ENCODE results near the gene WWC1.

DNA sequence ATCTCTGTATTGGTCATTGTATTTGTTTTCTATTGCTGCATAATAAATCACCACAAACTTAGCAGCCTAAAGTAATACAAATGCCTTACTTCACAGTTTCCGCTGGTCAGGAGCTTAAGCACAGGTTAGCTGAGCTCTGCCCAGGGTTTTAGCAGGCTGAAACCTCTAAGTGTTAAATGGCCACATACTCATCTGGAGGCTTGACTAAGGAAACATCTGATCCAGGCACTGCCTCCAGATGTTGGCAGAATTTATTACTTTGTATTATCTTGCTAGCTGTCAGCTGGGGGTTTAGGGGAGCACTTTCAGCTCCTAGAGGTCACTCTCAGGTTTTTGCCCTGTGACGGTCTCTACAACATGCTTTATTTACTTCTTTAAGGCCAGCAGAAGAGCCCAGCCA, 171.6 kb downstream of the WWC1 start:
- TF ChIP-seq, protein P1, sequence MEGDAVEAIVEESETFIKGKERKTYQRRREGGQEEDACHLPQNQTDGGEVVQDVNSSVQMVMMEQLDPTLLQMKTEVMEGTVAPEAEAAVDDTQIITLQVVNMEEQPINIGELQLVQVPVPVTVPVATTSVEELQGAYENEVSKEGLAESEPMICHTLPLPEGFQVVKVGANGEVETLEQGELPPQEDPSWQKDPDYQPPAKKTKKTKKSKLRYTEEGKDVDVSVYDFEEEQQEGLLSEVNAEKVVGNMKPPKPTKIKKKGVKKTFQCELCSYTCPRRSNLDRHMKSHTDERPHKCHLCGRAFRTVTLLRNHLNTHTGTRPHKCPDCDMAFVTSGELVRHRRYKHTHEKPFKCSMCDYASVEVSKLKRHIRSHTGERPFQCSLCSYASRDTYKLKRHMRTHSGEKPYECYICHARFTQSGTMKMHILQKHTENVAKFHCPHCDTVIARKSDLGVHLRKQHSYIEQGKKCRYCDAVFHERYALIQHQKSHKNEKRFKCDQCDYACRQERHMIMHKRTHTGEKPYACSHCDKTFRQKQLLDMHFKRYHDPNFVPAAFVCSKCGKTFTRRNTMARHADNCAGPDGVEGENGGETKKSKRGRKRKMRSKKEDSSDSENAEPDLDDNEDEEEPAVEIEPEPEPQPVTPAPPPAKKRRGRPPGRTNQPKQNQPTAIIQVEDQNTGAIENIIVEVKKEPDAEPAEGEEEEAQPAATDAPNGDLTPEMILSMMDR (IDR thresholded peaks at IDR 0.05; ENCODE audit: low read depth, low read length) = no peak
- TF ChIP-seq MYC (IDR thresholded peaks at IDR 0.05; ENCODE audit: low read depth, low read length) = no peak
